Activated gamma-delta T cell (primary cell): ENCODE results near the gene NFASC.

ENCODE experiments used
- DNase-seq: peaks from one replicate; lab custom pipeline; 2025; lab: John Stamatoyannopoulos, UW

NFASC gene

GRCh38 chr1:204959836-204960235 is 89.2 kb downstream of the NFASC start:
- no peak for DNase-seq

- no peak for DNase-seq
These were observed 89.9 kb downstream of the NFASC start for GRCh38 chr1:204960306-204961125.

DNA sequence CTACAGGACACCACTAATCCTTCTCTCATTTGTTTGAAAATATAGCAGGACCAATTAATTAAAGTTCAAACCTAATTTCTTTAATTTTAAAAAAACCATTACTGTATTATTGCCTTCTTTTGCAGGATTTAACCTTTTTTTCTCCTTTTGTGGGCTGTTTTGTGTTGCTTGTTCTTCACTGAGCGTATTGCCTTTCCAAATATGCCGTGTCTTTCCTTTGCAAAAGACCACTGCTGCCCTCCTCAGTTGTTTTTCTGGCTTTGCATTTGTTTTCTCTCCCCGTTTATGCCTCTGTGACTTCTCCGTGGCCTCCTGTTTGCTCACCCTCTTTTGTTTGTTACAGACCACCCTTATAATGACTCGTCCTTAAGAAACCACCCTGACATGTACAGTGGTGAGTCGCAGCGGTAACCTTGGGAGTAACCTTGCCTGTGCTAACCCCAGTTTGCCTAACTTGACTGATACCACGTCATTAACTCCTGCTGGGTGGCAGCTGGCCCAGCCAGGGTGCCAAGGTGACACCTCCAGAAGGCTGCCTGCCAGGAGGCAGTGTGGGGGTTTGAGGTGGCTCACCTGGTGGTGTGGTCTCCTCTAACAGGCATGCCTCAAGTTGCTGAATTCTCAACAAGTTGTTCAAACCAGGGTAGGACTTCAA is 91.2 kb downstream of the NFASC start:
- no peak for DNase-seq

DNA sequence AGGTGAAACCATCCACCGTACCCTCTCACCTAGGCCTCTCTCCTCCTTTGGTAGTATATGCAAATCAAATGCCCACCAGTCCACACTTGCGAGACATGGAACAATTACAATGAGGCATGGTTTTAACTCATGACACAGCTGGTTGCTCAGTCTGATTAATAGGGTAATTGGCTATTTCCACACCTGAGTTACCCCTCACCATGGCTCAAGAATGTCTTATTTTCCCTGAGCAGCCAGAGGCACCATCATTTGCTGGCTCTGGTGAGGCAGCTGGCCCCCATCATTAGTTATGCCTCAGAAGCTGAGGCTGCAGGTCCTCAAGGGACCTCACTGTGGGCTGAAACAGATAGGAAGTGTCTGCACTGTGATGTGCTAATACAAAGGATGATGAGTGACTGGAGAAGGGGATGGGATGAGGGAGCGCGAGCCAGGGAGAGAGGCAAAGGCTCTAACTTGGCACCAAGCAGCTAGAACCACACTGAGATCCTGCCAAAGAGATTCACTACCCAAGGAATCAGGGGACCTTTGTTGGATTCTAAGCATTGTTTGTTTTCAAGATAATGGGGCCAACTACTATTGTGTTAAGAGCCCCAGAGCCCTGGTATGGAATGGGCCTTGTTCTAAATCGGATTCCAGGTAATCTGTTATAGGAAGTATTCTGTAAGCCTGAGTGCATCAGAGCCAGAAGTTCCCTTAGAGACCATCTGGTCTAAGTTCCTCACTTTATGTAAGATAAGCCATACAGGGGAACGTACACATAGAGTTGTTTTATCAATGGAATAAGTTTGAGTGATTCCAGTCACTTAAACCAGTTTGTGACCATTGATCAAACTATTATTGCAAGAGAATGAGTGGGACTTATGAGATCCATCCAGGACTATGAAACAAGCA is 92.3 kb downstream of the NFASC start:
- DNase-seq, result no peak

DNA sequence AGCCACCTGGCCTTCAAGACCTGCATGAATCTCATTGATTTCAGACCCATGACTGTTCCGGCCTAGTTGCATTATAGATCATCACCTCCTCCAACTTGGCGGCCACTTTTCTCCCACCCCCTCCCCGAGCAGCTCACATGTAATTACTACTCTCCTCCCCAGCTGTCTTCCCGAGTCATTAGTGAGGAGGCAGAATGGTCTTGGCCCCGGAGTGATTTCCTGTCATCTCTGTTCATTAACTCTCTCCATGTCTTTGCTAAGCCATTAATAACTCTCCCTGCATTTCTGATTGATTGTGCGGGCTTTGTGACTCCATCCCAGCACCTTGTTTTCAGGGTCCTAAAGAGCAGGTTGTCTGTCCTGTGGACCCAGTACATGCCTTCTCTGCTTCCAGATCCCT is 96.8 kb downstream of the NFASC start:
- no peak for DNase-seq

DNA sequence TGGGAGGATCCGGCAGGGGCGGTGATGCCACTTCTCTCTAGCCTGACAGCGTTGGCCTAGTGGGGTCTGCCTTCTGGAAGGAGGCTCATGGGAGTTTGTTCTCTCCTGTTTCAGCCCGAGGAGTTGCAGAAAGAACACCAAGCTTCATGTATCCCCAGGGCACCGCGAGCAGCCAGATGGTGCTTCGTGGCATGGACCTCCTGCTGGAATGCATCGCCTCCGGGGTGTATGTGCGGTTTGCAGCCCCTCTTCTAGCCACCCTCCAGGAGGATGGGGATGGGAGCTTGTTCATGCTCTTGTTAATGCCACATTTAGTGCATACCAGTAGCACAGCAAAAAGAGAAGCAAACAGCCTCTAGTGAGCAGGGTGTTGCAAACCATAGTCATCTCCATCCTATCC is 97.5 kb downstream of the NFASC start:
- DNase-seq, result no peak

DNA sequence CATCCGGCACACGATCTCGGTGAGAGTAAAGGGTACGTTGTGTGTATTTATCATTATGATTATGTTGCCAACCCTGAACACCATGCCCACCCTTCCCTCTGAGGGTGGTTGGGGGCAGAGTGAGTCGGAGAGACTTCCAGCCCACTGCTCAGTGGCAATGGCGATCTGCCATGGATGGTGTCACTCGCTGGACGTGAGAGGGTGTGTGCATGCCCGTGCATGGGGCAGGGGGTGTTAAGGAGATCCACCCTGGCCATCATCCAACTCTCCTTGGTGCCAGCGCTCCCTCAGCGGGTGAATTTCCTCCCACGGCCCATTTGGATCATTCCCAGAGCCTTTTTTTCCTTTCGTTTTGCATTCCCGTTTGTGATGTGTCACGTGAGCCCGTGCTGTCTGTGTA is 98.3 kb downstream of the NFASC start:
- no peak for DNase-seq

DNA sequence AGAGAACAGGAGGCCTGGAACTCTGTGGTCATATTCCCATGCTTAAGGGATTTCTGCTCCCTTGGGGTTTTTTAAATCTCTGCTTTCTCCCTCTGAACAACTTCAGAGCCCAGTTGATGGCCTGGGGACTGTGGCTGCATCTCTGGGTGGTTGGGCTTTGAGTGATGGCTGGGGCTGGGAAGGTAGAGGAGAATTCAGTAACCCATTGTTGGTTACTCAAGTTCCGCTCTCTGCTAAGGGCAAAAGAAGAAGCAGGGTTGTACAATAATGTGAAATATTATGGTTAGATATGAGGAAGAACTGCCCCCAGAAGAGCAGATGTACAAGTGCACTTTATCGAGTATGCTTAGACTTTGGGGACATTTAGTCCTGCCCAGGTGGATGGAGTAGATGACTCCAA is 100.3 kb downstream of the NFASC start:
- no peak for DNase-seq

DNA sequence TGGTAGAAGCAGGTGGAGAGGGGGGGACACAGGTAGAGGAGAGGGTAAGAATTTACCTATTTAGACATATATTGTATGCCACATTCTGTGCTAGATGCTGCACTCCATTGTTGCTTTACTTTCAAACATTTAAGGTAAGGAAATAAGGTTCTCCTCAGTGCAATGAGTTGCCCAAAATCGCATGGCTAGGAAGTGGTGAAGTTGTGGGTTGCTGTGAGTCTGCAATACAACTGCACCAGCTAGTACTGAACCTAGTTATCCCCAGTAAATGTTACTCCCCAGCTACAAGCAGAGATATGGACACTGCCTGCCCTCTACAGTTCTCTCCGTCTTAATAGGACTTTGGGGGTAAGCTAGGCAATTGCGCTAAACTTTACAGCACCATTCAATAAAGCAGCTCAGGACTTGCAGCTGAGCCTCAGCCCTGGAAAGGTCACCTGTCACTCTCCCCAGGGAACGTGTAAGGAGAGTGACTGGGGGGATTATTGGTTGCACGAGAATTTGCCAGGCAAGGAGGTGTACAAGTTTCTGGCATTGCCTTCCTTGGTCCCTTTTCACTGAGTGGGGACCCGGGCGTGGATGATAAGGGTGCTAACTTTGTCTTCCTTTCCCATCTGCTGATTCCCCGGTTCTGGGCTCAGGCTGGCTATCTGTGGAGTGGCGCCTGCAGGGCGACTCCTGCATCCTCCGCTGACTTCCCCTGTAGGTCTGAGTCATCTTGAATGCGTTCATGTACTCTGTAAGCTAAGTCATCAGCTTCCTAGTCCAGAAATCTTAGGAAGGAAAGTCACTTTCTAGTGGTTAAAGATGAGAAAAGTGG is 101.1 kb downstream of the NFASC start:
- no peak for DNase-seq

DNA sequence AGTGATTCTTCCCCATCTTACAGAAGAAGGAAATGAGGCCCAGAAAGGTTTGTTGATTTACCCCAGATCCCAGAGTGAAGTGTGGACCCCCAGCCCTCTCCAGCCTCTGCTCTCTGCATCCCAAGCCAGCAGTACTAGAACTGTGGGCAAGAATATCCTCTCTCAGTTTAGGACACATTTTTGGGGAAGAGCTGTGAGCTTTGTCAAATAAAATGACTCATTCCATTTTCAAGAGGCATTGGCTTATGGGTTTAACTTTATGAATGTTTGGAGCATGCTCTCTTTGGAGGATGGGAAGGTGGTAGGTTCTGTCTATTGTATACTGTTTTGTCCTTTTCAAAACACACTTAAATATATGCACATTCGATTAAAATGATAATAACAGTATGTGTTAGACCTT is 101.8 kb downstream of the NFASC start:
- DNase-seq, result no peak

DNA sequence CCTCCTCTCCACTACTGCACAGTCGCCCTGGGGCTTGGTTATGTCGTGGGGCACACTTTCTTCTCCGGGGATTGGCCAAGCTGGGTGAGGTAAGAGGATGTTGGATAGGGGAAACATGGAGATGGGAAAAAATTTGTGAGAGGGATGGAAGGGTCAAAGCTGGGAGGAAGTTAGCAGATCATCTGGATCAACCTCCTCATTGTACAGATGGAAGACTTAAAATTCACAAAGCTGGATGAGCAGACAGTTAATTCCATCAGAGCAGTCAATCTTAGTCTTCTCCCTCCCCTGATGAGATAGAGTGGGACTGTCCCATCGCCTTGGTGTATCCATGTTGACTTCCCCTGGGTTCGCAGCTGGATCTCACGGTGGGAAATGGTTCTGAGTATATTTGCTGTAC is 102.8 kb downstream of the NFASC start:
- no peak for DNase-seq

DNA sequence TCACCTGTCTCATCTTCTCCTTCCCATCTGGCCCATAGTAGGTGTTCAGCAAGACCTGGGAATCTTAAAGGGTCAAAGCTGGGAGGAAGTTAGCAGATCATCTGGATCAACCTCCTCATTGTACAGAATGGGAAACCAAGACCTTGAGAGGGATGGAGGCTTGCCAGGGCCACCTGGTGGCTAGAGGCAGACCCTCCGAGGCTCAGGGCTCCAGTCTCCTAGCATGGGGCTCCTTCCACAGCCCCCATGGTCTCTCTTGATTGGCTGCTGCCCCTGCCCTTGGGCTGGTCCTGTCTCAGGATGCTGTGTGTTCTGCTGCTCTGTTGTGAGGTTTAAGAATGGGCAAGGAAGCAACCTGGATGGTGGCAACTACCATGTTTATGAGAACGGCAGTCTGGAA is 103.7 kb downstream of the NFASC start:
- DNase-seq, result no peak

- no peak for DNase-seq
These were observed 104.4 kb downstream of the NFASC start for GRCh38 chr1:204975021-204975420.

- DNase-seq, result no peak
These were observed 105.0 kb downstream of the NFASC start for GRCh38 chr1:204975568-204976235.

DNA sequence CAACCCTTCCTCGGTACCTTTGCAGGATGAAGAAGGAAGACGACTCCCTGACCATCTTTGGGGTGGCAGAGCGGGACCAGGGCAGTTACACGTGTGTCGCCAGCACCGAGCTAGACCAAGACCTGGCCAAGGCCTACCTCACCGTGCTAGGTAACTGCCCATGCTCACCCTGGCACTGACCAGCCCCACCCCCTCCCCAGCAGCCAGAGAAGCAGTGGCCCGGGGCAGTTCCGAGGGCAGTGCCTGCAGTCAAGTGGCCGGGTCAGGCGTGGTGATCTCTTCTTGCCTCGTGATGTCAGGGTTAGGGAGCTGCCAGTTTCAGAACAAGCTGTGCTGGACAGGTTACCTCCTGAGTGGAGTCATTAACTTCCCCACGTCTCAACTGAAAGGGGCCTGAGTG is 106.0 kb downstream of the NFASC start:
- DNase-seq, result no peak

GRCh38 chr1:204977318-204977717 is 106.7 kb downstream of the NFASC start:
- DNase-seq, result no peak

GRCh38 chr1:204978782-204979181 is 108.1 kb downstream of the NFASC start:
- DNase-seq, result no peak

- no peak for DNase-seq
These were observed 108.6 kb downstream of the NFASC start for GRCh38 chr1:204979306-204979705.

DNA sequence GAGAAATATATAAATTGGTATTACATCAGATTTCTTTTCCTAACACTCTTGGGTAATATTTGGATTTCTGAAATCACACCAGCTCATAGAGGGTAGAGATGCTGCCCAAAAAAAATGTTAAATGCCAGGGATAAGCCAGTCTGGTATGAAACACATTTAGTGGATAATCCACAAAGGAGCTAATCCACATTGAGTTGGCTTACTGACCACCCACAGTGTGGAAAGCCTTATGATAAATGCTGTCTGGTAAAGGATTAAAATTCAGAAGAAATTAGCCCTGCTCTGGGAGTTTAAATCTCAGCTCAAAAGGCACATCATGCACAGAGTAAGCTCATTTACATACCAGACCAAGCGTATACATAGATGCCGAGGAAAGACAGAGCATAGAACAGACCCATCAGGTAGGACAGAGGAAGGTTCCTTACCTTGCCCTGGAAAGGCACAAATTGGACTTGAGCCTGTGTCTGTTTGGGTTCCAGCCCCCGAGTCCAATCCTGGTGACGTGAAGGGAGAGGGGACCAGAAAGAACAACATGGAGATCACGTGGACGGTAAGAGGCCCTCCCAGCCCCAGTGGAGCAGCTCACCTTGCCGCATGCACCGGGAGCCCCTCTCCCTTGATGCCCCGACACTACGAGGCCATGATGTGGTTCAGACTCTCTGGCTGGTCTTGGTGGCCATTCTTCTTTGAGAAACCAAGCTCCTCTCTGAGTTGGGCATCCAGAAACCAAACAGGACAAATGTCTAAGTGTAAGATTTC is 109.4 kb downstream of the NFASC start:
- no peak for DNase-seq

GRCh38 chr1:204980840-204981405 is 110.3 kb downstream of the NFASC start:
- no peak for DNase-seq
